Keratinocyte (primary cell): Measurements from ENCODE around the gene TNNT3. TPM values are rescaled to one million over a fixed set of nuclear protein-coding genes. Genes with fewer than 3 reads are reported as not detected.

Experiments
- DNase-seq: peaks from one replicate; pipeline ENCODE4 v3.0.0-alpha.2; 2011; ENCODE audit warnings: low read depth, missing footprints, low spot score
- FAIRE-seq: peaks from 2 replicates; lab custom pipeline; 2011; peaks lifted over from hg19 to GRCh38; lab: Jason Lieb, UNC
- H2AFZ ChIP-seq: 2 replicates; pipeline ENCODE4 v1.6.0; 2012; ENCODE audit warnings: low read length, control low read depth, inconsistent platforms; ENCODE audit not compliant: control insufficient read depth
- H3K27ac ChIP-seq: 2 replicates; pipeline ENCODE4 v1.5.1; 2011; ENCODE audit warnings: low read length; ENCODE audit not compliant: control insufficient read depth, insufficient read depth
- H3K27me3 ChIP-seq: 3 replicates; pipeline ENCODE4 v1.6.0; 2011; ENCODE audit warnings: low read length; ENCODE audit not compliant: control insufficient read depth, insufficient read depth; ENCODE audit errors: extremely low read depth
- H3K36me3 ChIP-seq, 2 experiments: 2 replicates in 1 of 2; 3 replicates in 1 of 2; pipeline ENCODE4 v1.5.1; 2011; ENCODE audit warnings: low read length in 2 of 2, mild to moderate bottlenecking in 1 of 2; ENCODE audit not compliant: control insufficient read depth in 2 of 2, insufficient read depth in 2 of 2; ENCODE audit errors: extremely low read depth in 1 of 2
- H3K4me1 ChIP-seq: 3 replicates; pipeline ENCODE4 v1.5.1; 2011; ENCODE audit warnings: low read length; ENCODE audit not compliant: control insufficient read depth, insufficient read depth; ENCODE audit errors: extremely low read depth
- H3K4me2 ChIP-seq: 3 replicates; pipeline ENCODE4 v1.6.0; 2011; ENCODE audit warnings: low read depth, low read length; ENCODE audit not compliant: control insufficient read depth, insufficient read depth; ENCODE audit errors: extremely low read depth
- H3K4me3 ChIP-seq, 3 experiments: fragments of 200-600 bp in 1 of 3; sonication (generic) in 1 of 3; 2 replicates in 2 of 3; 3 replicates in 1 of 3; pipeline ENCODE4 v1.5.1; 2011 to 2016; ENCODE audit warnings: low read length in 3 of 3, mild to moderate bottlenecking in 3 of 3, control low read depth in 2 of 3, inconsistent platforms in 1 of 3, low read depth in 1 of 3, mixed read lengths in 1 of 3, mixed run types in 1 of 3, moderate library complexity in 1 of 3; ENCODE audit not compliant: control insufficient read depth in 2 of 3, insufficient read depth in 2 of 3; ENCODE audit errors: extremely low read depth in 1 of 3
- H3K79me2 ChIP-seq: 2 replicates; pipeline ENCODE4 v1.6.0; 2012; ENCODE audit warnings: low read length; ENCODE audit not compliant: control insufficient read depth, insufficient read depth
- H3K9ac ChIP-seq: 3 replicates; pipeline ENCODE4 v1.6.0; 2011; ENCODE audit warnings: low read length; ENCODE audit not compliant: control insufficient read depth, insufficient read depth; ENCODE audit errors: extremely low read depth
- H3K9me1 ChIP-seq: 3 replicates; pipeline ENCODE4 v1.6.0; 2011; ENCODE audit warnings: low read length; ENCODE audit not compliant: control insufficient read depth, insufficient read depth; ENCODE audit errors: extremely low read depth
- H3K9me3 ChIP-seq: 2 replicates; pipeline ENCODE4 v1.5.1; 2012; ENCODE audit warnings: low read depth, low read length; ENCODE audit not compliant: control insufficient read depth
- H4K20me1 ChIP-seq: 3 replicates; pipeline ENCODE4 v1.6.0; 2011; ENCODE audit warnings: low read length; ENCODE audit not compliant: control insufficient read depth, insufficient read depth; ENCODE audit errors: extremely low read depth
- CTCF ChIP-seq, 3 experiments: IDR thresholded peaks in 1 of 3; conservative IDR thresholded peaks in 1 of 3; optimal IDR thresholded peaks in 1 of 3; 2 replicates in 2 of 3; 3 replicates in 1 of 3; pipeline versions ENCODE3 to v1.5.1; 2011; ENCODE audit warnings: low read length in 3 of 3, mild to moderate bottlenecking in 3 of 3, moderate library complexity in 2 of 3, control low read depth in 1 of 3, inconsistent platforms in 1 of 3; ENCODE audit not compliant: insufficient read depth in 2 of 3; ENCODE audit errors: extremely low read depth in 1 of 3
- EZH2 ChIP-seq: IDR thresholded peaks from one replicate; pipeline ENCODE4 v1.6.1; 2012; ENCODE audit warnings: inconsistent platforms, mild to moderate bottlenecking, low read length, moderate library complexity
- dilution Hi-C: fragments of 300-500 bp; cut with MboI; formaldehyde crosslinking; loops from one replicate; pipeline ENCODE4 v1.7.0; 2020; ENCODE audit warnings: low sequenced_read_pairs; ENCODE audit not compliant: extremely low pct_ligation_motif_present
- polyA plus RNA-seq, 5 experiments: library from polyadenylated mRNA; depleted of rRNA in 3 of 5; stranded (reverse) in 3 of 5; stranded (forward) in 1 of 5; unstranded in 1 of 5; fragments of >200 nt; gene quantifications; 1 replicate in 1 of 5; 2 replicates in 3 of 5; 3 replicates in 1 of 5; pipeline versions ENCODE4 v1.2.1 to v1.2.3, GENCODE V29; 2011 to 2012; ENCODE audit warnings: missing spikeins in 2 of 5, low read depth in 1 of 5, low replicate concordance in 1 of 5

The TNNT3 gene
- polyA plus RNA-seq, 1 donor (not counting 4 experiments of a cell fraction or from before 2014, with no cell fraction given) = 0.09 TPM

- Histone ChIP-seq H3K4me1 (no peaks in the 10 kb centered on the region), H3K4me3 (no peak overlapping the region), H3K9ac (no peak overlapping the region), H3K9me1 (no peaks in the 10 kb centered on the region), H3K9me3 (no peaks in the 10 kb centered on the region), H2AFZ (no peak overlapping the region), H3K4me2 (no peak overlapping the region), H3K36me3 (no peaks in the 10 kb centered on the region), H4K20me1 (no peaks in the 10 kb centered on the region), H3K27me3 (peaks cover 6% of the 10 kb centered on the region), H3K27ac (no peak overlapping the region), H3K79me2 (no peaks in the 10 kb centered on the region)
- no peak for DNase-seq
- FAIRE-seq = no peak
- dilution Hi-C loops = no loop called here
- no peak for TF ChIP-seq CTCF (optimal IDR thresholded peaks at IDR 0.05 in 1 of 3, IDR thresholded peaks at IDR 0.05 in 1 of 3, conservative IDR thresholded peaks at IDR 0.05 in 1 of 3; ENCODE audit: extremely low read depth in 1 of 3, insufficient read depth in 2 of 3, low read length in 3 of 3)
- TF ChIP-seq EZH2 = no peak
Observed at GRCh38 chr11:1906611-1907423, 12.7 kb upstream of the TNNT3 start.

GRCh38 chr11:1908618-1909017, 10.9 kb upstream of the TNNT3 start:
- Histone ChIP-seq H3K36me3 (no peaks in the 10 kb centered on the region), H2AFZ (no peak overlapping the region), H3K4me1 (no peaks in the 10 kb centered on the region), H3K9me1 (no peaks in the 10 kb centered on the region), H3K27me3 (peaks cover 6% of the 10 kb centered on the region), H3K4me2 (no peak overlapping the region), H3K4me3 (no peak overlapping the region), H4K20me1 (no peaks in the 10 kb centered on the region), H3K9me3 (no peaks in the 10 kb centered on the region), H3K79me2 (no peaks in the 10 kb centered on the region), H3K27ac (no peak overlapping the region), H3K9ac (no peak overlapping the region)
- dilution Hi-C loops = no loop called here
- TF ChIP-seq CTCF (optimal IDR thresholded peaks at IDR 0.05 in 1 of 3, IDR thresholded peaks at IDR 0.05 in 1 of 3, conservative IDR thresholded peaks at IDR 0.05 in 1 of 3; ENCODE audit: extremely low read depth in 1 of 3, insufficient read depth in 2 of 3, low read length in 3 of 3) (no peak), EZH2 (no peak)
- DNase-seq (no peak), FAIRE-seq (no peak)
